Activated T-cell treated with anti-CD3 and anti-CD28 coated beads, Interleukin-2, amount 50 U/mL, for 1 hour (primary cell): Measurements from ENCODE around the gene ARRDC2.
"Not testable (repeated sequence)": the region's sequence is repeated elsewhere in the genome, so short reads cannot be mapped to it uniquely, and the experiment has no call there.

Experiments
- DNase-seq: peaks from one replicate; pipeline ENCODE4 v3.0.0-alpha.2; 2020

The ARRDC2 gene

GRCh38 chr19:17993076-17993813, 14.7 kb upstream of the ARRDC2 start:
- DNase-seq, result no peak

GRCh38 chr19:17996826-17997316, 11.1 kb upstream of the ARRDC2 start:
- DNase-seq, result peak; percentile 92

- DNase-seq, result no peak
Observed at GRCh38 chr19:17997969-17998826, 9.8 kb upstream of the ARRDC2 start.

GRCh38 chr19:17998827-17999150, 9.2 kb upstream of the ARRDC2 start:
- DNase-seq, result no peak

GRCh38 chr19:17999684-18000479, 8.1 kb upstream of the ARRDC2 start:
- no peak for DNase-seq

GRCh38 chr19:18000480-18000914, 7.5 kb upstream of the ARRDC2 start:
- DNase-seq, result no peak

GRCh38 chr19:18000915-18001776, 6.8 kb upstream of the ARRDC2 start:
- peak; percentile 94 for DNase-seq

GRCh38 chr19:18001777-18002345, 6.1 kb upstream of the ARRDC2 start:
- DNase-seq, result no peak

GRCh38 chr19:18002347-18002850, 5.6 kb upstream of the ARRDC2 start:
- no peak for DNase-seq

- not testable (repeated sequence) for DNase-seq
Observed at GRCh38 chr19:18005750-18006149, 2.2 kb upstream of the ARRDC2 start.

GRCh38 chr19:18007044-18007916, 690 bp upstream of the ARRDC2 start:
- peak; percentile 88 for DNase-seq

- DNase-seq, result no peak
Observed at GRCh38 chr19:18008814-18009213, 844 bp downstream of the ARRDC2 start.

GRCh38 chr19:18009412-18010066, 1.6 kb downstream of the ARRDC2 start:
- DNase-seq, result no peak

GRCh38 chr19:18010149-18010548, 2.2 kb downstream of the ARRDC2 start:
- DNase-seq, result no peak

- DNase-seq, result no peak
Observed at GRCh38 chr19:18013210-18014111, 5.5 kb downstream of the ARRDC2 start.

- peak; percentile 64 for DNase-seq
Observed at GRCh38 chr19:18014197-18014596, 6.2 kb downstream of the ARRDC2 start.

- DNase-seq, result no peak
Observed at GRCh38 chr19:18016209-18016910, 8.4 kb downstream of the ARRDC2 start.
